Right ventricle myocardium superior (tissue), 1 donor: ENCODE results near the gene FOXP1. TPM values are rescaled to one million over a fixed set of nuclear protein-coding genes. Genes with fewer than 3 reads are reported as not detected.
"Not testable (repeated sequence)": the region's sequence is repeated elsewhere in the genome, so short reads cannot be mapped to it uniquely, and the experiment has no call there.

ENCODE experiments used
- ATAC-seq: fragments of 200-7000 bp; cut with Tn5 transposase; one replicate; pipeline ENCODE4 v1.9.1; 2020; ENCODE audit warnings: mild to moderate bottlenecking; ENCODE audit not compliant: poor library complexity
- DNase-seq: peaks from one replicate; pipeline ENCODE4 v3.0.0-alpha.2; 2020
- intact Hi-C: fragments of 100-400 bp; cut with DNase I; formaldehyde crosslinking; loops from one replicate; pipeline ENCODE4 v1.11.2; 2022
- total RNA-seq: library from RNA; stranded (reverse); fragmentation: NEBNext Ultra II Directional; extraction: Animal tissue kit (Norgen Biotek cat#: 25700); gene quantifications from one replicate; pipeline ENCODE4 v1.2.1, GENCODE V29; 2021
- donor health status: DM: no; HTN: yes; CAD: no; lungs with severe emphysema.

FOXP1 gene
- total RNA-seq, 1 donor from 2014 or later, result 36.3 TPM

GRCh38 chr3:71035314-71035713 lies 548.2 kb downstream of the FOXP1 start:
- intact Hi-C loops, result no loop called here
- DNase-seq, result no peak
- ATAC-seq, result no peak

GRCh38 chr3:71033681-71034220 lies 549.8 kb downstream of the FOXP1 start:
- intact Hi-C loops, result no loop called here
- no peak for DNase-seq
- ATAC-seq, result no peak

GRCh38 chr3:71031914-71032521 lies 551.5 kb downstream of the FOXP1 start:
- intact Hi-C loops, result no loop called here
- ATAC-seq (peak; percentile 66), DNase-seq (peak; percentile 42)

GRCh38 chr3:71031181-71031580 lies 552.3 kb downstream of the FOXP1 start:
- DNase-seq (no peak), ATAC-seq (no peak)
- intact Hi-C loops, result no loop called here

- intact Hi-C loops, result no loop called here
- ATAC-seq (no peak), DNase-seq (no peak)
These were observed 552.8 kb downstream of the FOXP1 start for GRCh38 chr3:71030748-71031147.

GRCh38 chr3:71029770-71030169 lies 553.8 kb downstream of the FOXP1 start:
- DNase-seq (no peak), ATAC-seq (no peak)
- intact Hi-C loops, result loop anchor here (10.0 kb wide), 1 partner anchor 555 kb away; the partner anchor contains the start of gene FOXP1

GRCh38 chr3:71028802-71029201 lies 554.7 kb downstream of the FOXP1 start:
- ATAC-seq, result no peak
- intact Hi-C loops, result loop anchor here (10.0 kb wide), 1 partner anchor 556 kb away; the partner anchor contains the start of gene FOXP1
- DNase-seq, result no peak

- intact Hi-C loops, result loop anchor here (10.0 kb wide), 1 partner anchor 557 kb away; the partner anchor contains the start of gene FOXP1
- DNase-seq (no peak), ATAC-seq (no peak)
These were observed 555.3 kb downstream of the FOXP1 start for GRCh38 chr3:71028184-71028583.

- peak; percentile 77 for ATAC-seq
- DNase-seq, result no peak
- intact Hi-C loops, result loop anchor here (10.0 kb wide), 1 partner anchor 558 kb away; the partner anchor contains the start of gene FOXP1
These were observed 556.6 kb downstream of the FOXP1 start for GRCh38 chr3:71026634-71027578.

- ATAC-seq, result no peak
- no peak for DNase-seq
- intact Hi-C loops, result loop anchor here (10.0 kb wide), 1 partner anchor 559 kb away; the partner anchor contains the start of gene FOXP1
These were observed 558.0 kb downstream of the FOXP1 start for GRCh38 chr3:71025516-71025915.

GRCh38 chr3:71025010-71025409 lies 558.5 kb downstream of the FOXP1 start:
- no peak for ATAC-seq
- intact Hi-C loops, result loop anchor here (10.0 kb wide), 1 partner anchor 560 kb away; the partner anchor contains the start of gene FOXP1
- DNase-seq, result no peak

GRCh38 chr3:71022551-71023335 lies 560.8 kb downstream of the FOXP1 start:
- intact Hi-C loops, result loop anchor here (10.0 kb wide), 1 partner anchor 562 kb away; the partner anchor contains the start of gene FOXP1
- DNase-seq (no peak), ATAC-seq (no peak)

GRCh38 chr3:71018799-71019198 lies 564.7 kb downstream of the FOXP1 start:
- DNase-seq (no peak), ATAC-seq (no peak)
- intact Hi-C loops, result no loop called here

GRCh38 chr3:71016178-71016845 lies 567.2 kb downstream of the FOXP1 start:
- no peak for ATAC-seq

GRCh38 chr3:71014616-71015015 lies 568.9 kb downstream of the FOXP1 start:
- ATAC-seq, DNase-seq, intact Hi-C loops: not testable (repeated sequence)

More at GRCh38 chr3:71016178-71016845, 567.2 kb downstream of the FOXP1 start:
- intact Hi-C loops, result no loop called here
- no peak for DNase-seq

GRCh38 chr3:71012971-71013370 lies 570.6 kb downstream of the FOXP1 start:
- DNase-seq (no peak), ATAC-seq (no peak)
- intact Hi-C loops, result no loop called here

GRCh38 chr3:71011565-71012287 lies 571.8 kb downstream of the FOXP1 start:
- ATAC-seq (no peak), DNase-seq (no peak)
- intact Hi-C loops, result no loop called here
